SH-SY5Y (cell line): Measurements from ENCODE around the gene CSMD2.

Source experiments
- GATA2 ChIP-seq: IDR thresholded peaks from 2 replicates; pipeline ENCODE4 v1.6.1; 2011; ENCODE audit warnings: mild to moderate bottlenecking, low read depth, low read length
- GATA3 ChIP-seq: IDR thresholded peaks from 2 replicates; pipeline ENCODE4 v1.6.1; 2011; ENCODE audit warnings: low read depth, mild to moderate bottlenecking, low read length, moderate library complexity

GRCh38 chr1:34127006-34128000 lies 37.7 kb downstream of the CSMD2 start:
- TF ChIP-seq GATA2 = no peak
- TF ChIP-seq GATA3 = no peak
